Measurements from ENCODE around the gene SENP2.

DNA sequence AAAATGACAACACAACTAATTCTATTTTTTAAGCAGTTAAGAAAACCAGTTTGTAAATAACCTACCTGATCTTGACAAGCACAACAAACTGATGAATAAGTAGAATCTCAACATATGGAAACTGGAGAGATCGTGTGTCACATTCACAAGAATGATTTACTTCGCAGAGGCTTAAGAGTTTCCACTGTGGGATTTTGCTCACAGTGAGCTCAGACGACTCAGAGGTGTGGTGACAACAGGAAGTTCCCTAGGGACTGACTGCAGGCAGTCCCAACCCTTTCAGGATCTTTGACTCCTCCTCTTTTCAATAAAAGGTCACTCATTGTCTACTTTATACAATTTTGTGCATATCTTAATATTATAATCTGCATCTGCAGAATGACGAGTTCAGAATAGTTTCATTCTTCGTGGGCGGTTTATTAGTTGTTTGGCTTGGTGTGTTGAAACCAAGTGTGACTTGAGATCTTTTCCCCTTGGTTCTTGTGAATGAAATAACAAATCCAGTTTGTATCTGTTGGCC is 33.7 kb upstream of the SENP2 start, which contains the start of gene LIPH:
- TF ChIP-seq POLR2AphosphoS5 (IDR thresholded peaks at IDR 0.05; ENCODE audit: low read depth, low read length) = no peak
- no peak for TF ChIP-seq POLR2A (IDR thresholded peaks at IDR 0.05; ENCODE audit: low read depth, low read length)
- no peak for TF ChIP-seq TAF1 (IDR thresholded peaks at IDR 0.05; ENCODE audit: borderline replicate concordance, low read depth, low read length)
